Measurements from ENCODE around the gene SERPINB6.
"Not testable (repeated sequence)": the region's sequence is repeated elsewhere in the genome, so short reads cannot be mapped to it uniquely, and the experiment has no call there.

Gene SERPINB6

GRCh38 chr6:2911171-2911570 lies 60.2 kb downstream of the SERPINB6 start:
- no peak for DNase-seq (ENCODE audit: low read depth)

- DNase-seq (ENCODE audit: low read depth), result no peak
Measured at GRCh38 chr6:2909718-2910117, 61.6 kb downstream of the SERPINB6 start.

- not testable (repeated sequence) for DNase-seq (ENCODE audit: low read depth)
Measured at GRCh38 chr6:2909051-2909606, 62.2 kb downstream of the SERPINB6 start.

- DNase-seq (ENCODE audit: low read depth), result not testable (repeated sequence)
Measured at GRCh38 chr6:2908516-2908915, 62.9 kb downstream of the SERPINB6 start.

- DNase-seq (ENCODE audit: low read depth), result not testable (repeated sequence)
Measured at GRCh38 chr6:2903411-2904185, 67.8 kb downstream of the SERPINB6 start.

GRCh38 chr6:2901645-2902502 lies 69.5 kb downstream of the SERPINB6 start:
- DNase-seq (ENCODE audit: low read depth), result not testable (repeated sequence)

GRCh38 chr6:2900821-2901644 lies 70.3 kb downstream of the SERPINB6 start:
- DNase-seq (ENCODE audit: low read depth), result no peak

GRCh38 chr6:2900221-2900807 lies 71.1 kb downstream of the SERPINB6 start:
- no peak for DNase-seq (ENCODE audit: low read depth)

GRCh38 chr6:2899596-2899995 lies 71.8 kb downstream of the SERPINB6 start:
- no peak for DNase-seq (ENCODE audit: low read depth)
